HepG2 (cell line): ENCODE data around the gene NELFCD. TPM values are rescaled to one million over a fixed set of nuclear protein-coding genes. Genes with fewer than 3 reads are reported as not detected.

Source experiments
- CREB1 ChIP-seq, 2 experiments: fragments of 450-650 bp in 1 of 2; IDR thresholded peaks; 2 replicates each; pipeline ENCODE4 v1.6.1; 2016 to 2017; ENCODE audit warnings: control low read depth in 1 of 2, mild to moderate bottlenecking in 1 of 2, missing compliant biosample characterization in 1 of 2, missing genetic modification characterization in 1 of 2
- E2F5 ChIP-seq: sonication (generic); formaldehyde crosslinking; conservative IDR thresholded peaks from 2 replicates; pipeline ENCODE4 v1.4.0; 2020; ENCODE audit warnings: missing genetic modification reagents
- FOXJ3 ChIP-seq: sonication (generic); formaldehyde crosslinking; IDR thresholded peaks from 2 replicates; pipeline ENCODE4 v1.4.0; 2020; ENCODE audit warnings: missing genetic modification reagents, mild to moderate bottlenecking, borderline replicate concordance
- GFI1 ChIP-seq: sonication (generic); formaldehyde crosslinking; IDR thresholded peaks from 2 replicates; pipeline ENCODE4 v1.5.0; 2020; ENCODE audit warnings: missing genetic modification reagents, mild to moderate bottlenecking, borderline replicate concordance
- JUND ChIP-seq: sonication (generic); formaldehyde crosslinking; IDR thresholded peaks from 2 replicates; pipeline ENCODE4 v1.8.0; 2022; ENCODE audit warnings: mild to moderate bottlenecking, missing genetic modification reagents
- NFE2L2 ChIP-seq: fragments of 150-350 bp; IDR thresholded peaks from 2 replicates; pipeline ENCODE4 v1.6.1; 2014; ENCODE audit warnings: low read length
- NFYB ChIP-seq: sonication (generic); formaldehyde crosslinking; IDR thresholded peaks from 2 replicates; pipeline ENCODE4 v1.4.0; 2020; ENCODE audit warnings: missing genetic modification reagents
- ONECUT2 ChIP-seq: sonication (generic); formaldehyde crosslinking; IDR thresholded peaks from 2 replicates; pipeline ENCODE4 v1.4.0; 2020; ENCODE audit warnings: missing genetic modification reagents
- POLR2G ChIP-seq: fragments of 200-400 bp; formaldehyde crosslinking; IDR thresholded peaks from 2 replicates; pipeline ENCODE4 v1.6.1; 2018; ENCODE audit warnings: mild to moderate bottlenecking, low read depth, low read length, moderate library complexity
- RARG ChIP-seq: sonication (generic); formaldehyde crosslinking; IDR thresholded peaks from 2 replicates; pipeline ENCODE4 v1.4.0; 2020; ENCODE audit warnings: low read depth, mild to moderate bottlenecking, missing genetic modification reagents
- RBM22 ChIP-seq: fragments of 200-400 bp; formaldehyde crosslinking; optimal IDR thresholded peaks from 2 replicates; pipeline ENCODE3; 2017; ENCODE audit warnings: mild to moderate bottlenecking, low read length, moderate library complexity
- RNF2 ChIP-seq: fragments of 450-650 bp; conservative IDR thresholded peaks from 2 replicates; pipeline ENCODE4 v1.6.1; 2016; ENCODE audit warnings: low read depth
- SOX6 ChIP-seq, 2 experiments: fragments of 450-650 bp in 1 of 2; sonication (generic) in 1 of 2; formaldehyde crosslinking in 1 of 2; IDR thresholded peaks; 2 replicates each; pipeline versions ENCODE4 v1.4.0 to v1.6.1; 2017 to 2020; ENCODE audit warnings: antibody characterized with exemption in 1 of 2, mild to moderate bottlenecking in 1 of 2, missing genetic modification reagents in 1 of 2
- THAP7 ChIP-seq: sonication (generic); formaldehyde crosslinking; IDR thresholded peaks from 2 replicates; pipeline ENCODE4 v1.8.1; 2023; ENCODE audit warnings: mild to moderate bottlenecking, missing genetic modification reagents
- U2AF1 ChIP-seq: fragments of 200-400 bp; formaldehyde crosslinking; optimal IDR thresholded peaks from 2 replicates; pipeline ENCODE3; 2017; ENCODE audit warnings: mild to moderate bottlenecking, low read depth, low read length
- ZBTB33 ChIP-seq: sonication (generic); formaldehyde crosslinking; IDR thresholded peaks from 2 replicates; pipeline ENCODE4 v1.4.0; 2020; ENCODE audit warnings: missing genetic modification reagents
- ZBTB7B ChIP-seq: sonication (generic); formaldehyde crosslinking; IDR thresholded peaks from 2 replicates; pipeline ENCODE4 v1.4.0; 2020; ENCODE audit warnings: missing genetic modification reagents
- ZFP1 ChIP-seq: IDR thresholded peaks from 2 replicates; pipeline ENCODE4 v1.6.1; 2016
- ZKSCAN8 ChIP-seq: IDR thresholded peaks from 2 replicates; pipeline ENCODE4 v1.6.1; 2016; ENCODE audit warnings: borderline replicate concordance, missing genetic modification reagents, missing compliant biosample characterization
- ZMYM2 ChIP-seq: sonication (generic); formaldehyde crosslinking; IDR thresholded peaks from 2 replicates; pipeline ENCODE4 v1.8.0; 2022; ENCODE audit warnings: mild to moderate bottlenecking, missing genetic modification reagents
- ZNF496 ChIP-seq: sonication (generic); formaldehyde crosslinking; IDR thresholded peaks from 2 replicates; pipeline ENCODE4 v1.8.1; 2023; ENCODE audit warnings: mild to moderate bottlenecking, moderate library complexity, missing genetic modification reagents; ENCODE audit not compliant: insufficient replicate concordance
- ZNF720 ChIP-seq: sonication (generic); formaldehyde crosslinking; IDR thresholded peaks from 2 replicates; pipeline ENCODE4 v1.4.0; 2020; ENCODE audit warnings: missing genetic modification reagents
- ZNF724P ChIP-seq: sonication (generic); formaldehyde crosslinking; IDR thresholded peaks from 2 replicates; pipeline ENCODE4 v1.8.0; 2022; ENCODE audit warnings: missing genetic modification reagents, borderline replicate concordance
- ZNF749 ChIP-seq: sonication (generic); formaldehyde crosslinking; IDR thresholded peaks from 2 replicates; pipeline ENCODE4 v1.8.0; 2022; ENCODE audit warnings: mild to moderate bottlenecking, missing genetic modification reagents, moderate library complexity, borderline replicate concordance
- polyA plus RNA-seq, 8 experiments: library from polyadenylated mRNA; depleted of rRNA in 3 of 8; stranded (reverse) in 7 of 8; unstranded in 1 of 8; fragments of >200 nt; fragmentation: Illumina TruSeq in 4 of 8; extraction: Trizol in 4 of 8; gene quantifications; 2 replicates each; pipeline versions ENCODE4 v1.2.1 to v1.2.3, GENCODE V29; 2011 to 2016; ENCODE audit warnings: low read depth in 4 of 8, missing spikeins in 1 of 8, mixed read lengths in 1 of 8; ENCODE audit not compliant: insufficient read depth in 1 of 8
- total RNA-seq, 5 experiments: library from RNA; depleted of rRNA; stranded (reverse); fragments of >200 nt; fragmentation: Illumina TruSeq; extraction: Trizol; gene quantifications; 2 replicates each; pipeline ENCODE4 v1.2.3, GENCODE V29; 2016; ENCODE audit warnings: low read depth in 1 of 5
- TF ChIP-seq, protein P1 (sequence below): IDR thresholded peaks from 2 replicates; pipeline ENCODE4 v1.6.1; 2012; ENCODE audit warnings: inconsistent platforms
- TF ChIP-seq, protein P2 (sequence below): sonication (generic); formaldehyde crosslinking; IDR thresholded peaks from 2 replicates; pipeline ENCODE4 v1.4.0; 2020; ENCODE audit warnings: missing genetic modification reagents, mild to moderate bottlenecking, borderline replicate concordance

NELFCD gene
- total and polyA plus RNA-seq, 2 of the 13 experiments (the other 11 are each of a cell fraction or from before 2014, with no cell fraction given) = 159 to 203 TPM

DNA sequence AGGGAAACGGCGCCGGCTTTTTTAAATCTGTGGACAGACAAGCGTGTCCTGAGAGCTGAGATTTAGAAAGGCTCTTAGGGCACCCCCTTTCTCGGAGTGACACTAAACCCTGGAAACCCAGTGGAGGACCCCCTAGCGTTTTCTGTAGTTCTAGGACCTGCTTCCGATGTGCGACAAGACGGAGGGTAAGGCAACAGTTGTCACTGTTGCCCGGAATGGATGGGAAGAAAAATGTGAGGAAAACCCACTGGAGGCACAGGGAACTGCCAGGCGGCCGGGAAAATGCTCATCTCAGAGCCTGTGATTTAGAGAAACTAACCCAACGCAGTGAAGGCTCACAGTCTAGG is 51.6 kb downstream of the NELFCD start (continued):
- TF ChIP-seq THAP7 (peak; percentile 6; the same call in 1 of the 2 replicates), ZNF496 (no peak), RNF2 (peak; percentile 85; the same call in 1 of the 2 replicates), ZBTB33 (CRISPR knock-in tag) (no peak), ZKSCAN8 (no peak), GFI1 (CRISPR knock-in tag) (peak; percentile 76; the same call in 1 of the 2 replicates), ZFP1 (CRISPR knock-in tag) (no peak), RARG (CRISPR knock-in tag) (no peak), FOXJ3 (CRISPR knock-in tag) (no peak; the same call in 1 of the 2 replicates), ZBTB7B (peak; percentile 4; the same call in 1 of the 2 replicates), NFYB (CRISPR knock-in tag) (no peak), U2AF1 (no peak), ZNF749 (CRISPR knock-in tag) (no peak), ZMYM2 (CRISPR knock-in tag) (no peak), ONECUT2 (CRISPR knock-in tag) (no peak), ZNF720 (CRISPR knock-in tag) (peak; percentile 19; the same call in 1 of the 2 replicates), E2F5 (no peak), JUND (0 out of 2 replicates have a peak, but pooled peaks have one; percentile 3), ZNF724P (CRISPR knock-in tag) (no peak), POLR2G (no peak), NFE2L2 (0 out of 2 replicates have a peak, but pooled peaks have one; percentile 3), CREB1 (IDR thresholded peaks at IDR 0.05) (no peak), CREB1 (CRISPR knock-in tag; IDR thresholded peaks at IDR 0.05) (0 out of 2 replicates have a peak, but pooled peaks have one; percentile 34), SOX6 (IDR thresholded peaks at IDR 0.05) (no peak), SOX6 (CRISPR knock-in tag; IDR thresholded peaks at IDR 0.05) (no peak), RBM22 (no peak)
- TF ChIP-seq, protein P1, sequence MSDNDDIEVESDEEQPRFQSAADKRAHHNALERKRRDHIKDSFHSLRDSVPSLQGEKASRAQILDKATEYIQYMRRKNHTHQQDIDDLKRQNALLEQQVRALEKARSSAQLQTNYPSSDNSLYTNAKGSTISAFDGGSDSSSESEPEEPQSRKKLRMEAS = no peak
- TF ChIP-seq, protein P2, sequence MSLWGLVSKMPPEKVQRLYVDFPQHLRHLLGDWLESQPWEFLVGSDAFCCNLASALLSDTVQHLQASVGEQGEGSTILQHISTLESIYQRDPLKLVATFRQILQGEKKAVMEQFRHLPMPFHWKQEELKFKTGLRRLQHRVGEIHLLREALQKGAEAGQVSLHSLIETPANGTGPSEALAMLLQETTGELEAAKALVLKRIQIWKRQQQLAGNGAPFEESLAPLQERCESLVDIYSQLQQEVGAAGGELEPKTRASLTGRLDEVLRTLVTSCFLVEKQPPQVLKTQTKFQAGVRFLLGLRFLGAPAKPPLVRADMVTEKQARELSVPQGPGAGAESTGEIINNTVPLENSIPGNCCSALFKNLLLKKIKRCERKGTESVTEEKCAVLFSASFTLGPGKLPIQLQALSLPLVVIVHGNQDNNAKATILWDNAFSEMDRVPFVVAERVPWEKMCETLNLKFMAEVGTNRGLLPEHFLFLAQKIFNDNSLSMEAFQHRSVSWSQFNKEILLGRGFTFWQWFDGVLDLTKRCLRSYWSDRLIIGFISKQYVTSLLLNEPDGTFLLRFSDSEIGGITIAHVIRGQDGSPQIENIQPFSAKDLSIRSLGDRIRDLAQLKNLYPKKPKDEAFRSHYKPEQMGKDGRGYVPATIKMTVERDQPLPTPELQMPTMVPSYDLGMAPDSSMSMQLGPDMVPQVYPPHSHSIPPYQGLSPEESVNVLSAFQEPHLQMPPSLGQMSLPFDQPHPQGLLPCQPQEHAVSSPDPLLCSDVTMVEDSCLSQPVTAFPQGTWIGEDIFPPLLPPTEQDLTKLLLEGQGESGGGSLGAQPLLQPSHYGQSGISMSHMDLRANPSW (CRISPR knock-in tag) = no peak; the same call in 1 of the 2 replicates
